ENCODE data around the gene UGT1A8. TPM values are rescaled to one million over a fixed set of nuclear protein-coding genes. Genes with fewer than 3 reads are reported as not detected.

UGT1A8 gene
- total RNA-seq, 1 experiment from 2014 or later: not detected

GRCh38 chr2:233604826-233605225 lies 12.6 kb upstream of the UGT1A8 start:
- ChIA-PET RAD21 (ENCODE audit: low non-redundant PET in 1 of 2, low total read pairs in 2 of 2, uncharacterized antibody in 2 of 2, unreplicated experiment in 2 of 2) (no interaction called here), CTCF (no interaction called here), POLR2A (no interaction called here)
- no TSS peak for BruUV-seq (replicated peaks)
- no peak overlapping the region for H3K27ac ChIP-seq (ENCODE audit: low read depth, low read length)
- no peak overlapping the region for H3K4me3 ChIP-seq (replicated peaks in 1 of 2; ENCODE audit: low read depth in 1 of 2, low read length in 2 of 2)
- ATAC-seq (no peak), DNase-seq (ENCODE audit: low read depth, low spot score) (no peak)
- no peaks in the 10 kb centered on the region for H3K27me3 ChIP-seq (ENCODE audit: insufficient read depth, low read length)
- intact Hi-C loops (cut with micrococcal nuclease): no loop called here
- no peak overlapping the region for H3K9ac ChIP-seq (ENCODE audit: low read length)
- H3K9me2 ChIP-seq (ENCODE audit: insufficient read depth): 0 out of 2 replicates have a peak, but pooled peaks cover 2% of the 10 kb centered on the region
- no peaks in the 10 kb centered on the region for H4K20me1 ChIP-seq (ENCODE audit: insufficient read depth)
- no peak overlapping the region for H3K4me2 ChIP-seq (ENCODE audit: low read length)
- H2AFZ ChIP-seq (ENCODE audit: low read depth, low read length, poor library complexity, severe bottlenecking): no peak overlapping the region
- TF ChIP-seq CTCF (IDR thresholded peaks at IDR 0.05 in 2 of 3, conservative IDR thresholded peaks at IDR 0.05 in 1 of 3; ENCODE audit: borderline replicate concordance in 1 of 3, insufficient read depth in 1 of 3, low read depth in 2 of 3, low read length in 2 of 3): no peak
- no peak for TF ChIP-seq CEBPB (IDR thresholded peaks at IDR 0.05; ENCODE audit: low read depth)
- TF ChIP-seq YY1 (IDR thresholded peaks at IDR 0.05; ENCODE audit: extremely low read depth, insufficient replicate concordance, low read depth, low read length): no peak
- no peak for TF ChIP-seq ZFX (IDR thresholded peaks at IDR 0.05)
- no peak for TF ChIP-seq MAX (IDR thresholded peaks at IDR 0.05)
- no peak for TF ChIP-seq ZNF274 (IDR thresholded peaks at IDR 0.05; ENCODE audit: low read depth, low read length)
- no peak for TF ChIP-seq EZH2 (IDR thresholded peaks at IDR 0.05)
- no peak for TF ChIP-seq EZH2phosphoT487 (IDR thresholded peaks at IDR 0.05; ENCODE audit: borderline replicate concordance)
- TF ChIP-seq ATF3 (IDR thresholded peaks at IDR 0.05): no peak
- no peak for TF ChIP-seq RAD21 (IDR thresholded peaks at IDR 0.05; ENCODE audit: low read depth)
- no peak for TF ChIP-seq SP1 (IDR thresholded peaks at IDR 0.05; ENCODE audit: low read depth)
- TF ChIP-seq ELF1 (IDR thresholded peaks at IDR 0.05; ENCODE audit: borderline replicate concordance, low read depth): no peak
- no peak for TF ChIP-seq FOSL1 (IDR thresholded peaks at IDR 0.05; ENCODE audit: low read depth)
- no peak for TF ChIP-seq JUND (IDR thresholded peaks at IDR 0.05)
- TF ChIP-seq ZBTB33 (IDR thresholded peaks at IDR 0.05; ENCODE audit: extremely low read depth, insufficient replicate concordance, low read length): no peak
- TF ChIP-seq CBX3 (IDR thresholded peaks at IDR 0.05; ENCODE audit: low read depth): no peak
- TF ChIP-seq TCF7L2 (IDR thresholded peaks at IDR 0.05; ENCODE audit: borderline replicate concordance, extremely low read depth, insufficient read depth, insufficient read length): no peak
- no peak for TF ChIP-seq SIN3A (IDR thresholded peaks at IDR 0.05; ENCODE audit: low read depth)
- H3K79me2 ChIP-seq (ENCODE audit: insufficient read depth, low read length): no peaks in the 10 kb centered on the region
- no peaks in the 10 kb centered on the region for H3K4me1 ChIP-seq (ENCODE audit: control insufficient read depth in 1 of 2, insufficient read depth in 2 of 2, low read length in 2 of 2)
- no peaks in the 10 kb centered on the region for H3K9me3 ChIP-seq (ENCODE audit: control insufficient read depth in 1 of 2, insufficient read depth in 1 of 2, low read depth in 1 of 2, low read length in 2 of 2)
- no peaks in the 10 kb centered on the region for H3K36me3 ChIP-seq (ENCODE audit: control insufficient read depth in 1 of 2, insufficient read depth in 2 of 2, low read length in 2 of 2)
